Measurements from ENCODE around the gene RSBN1L.

GRCh38 chr7:77778535-77778934, 82.3 kb downstream of the RSBN1L start:
- TF ChIP-seq CTCF (IDR thresholded peaks at IDR 0.05) (no peak), REST (IDR thresholded peaks at IDR 0.05; ENCODE audit: insufficient read depth in 1 of 2, low read depth in 2 of 2, low read length in 1 of 2) (no peak), TCF7L2 (IDR thresholded peaks at IDR 0.05; ENCODE audit: low read depth, low read length) (no peak), POLR2AphosphoS5 (IDR thresholded peaks at IDR 0.05; ENCODE audit: low read depth, low read length) (no peak)

Data from Panc1 (cell line).